ENCODE measurements around the gene F11R.
A peak's percentile ranks its signal among the peaks of the same experiment; 100 is the strongest.
"Not testable (repeated sequence)": the region's sequence is repeated elsewhere in the genome, so short reads cannot be mapped to it uniquely, and the experiment has no call there.

F11R gene

DNA sequence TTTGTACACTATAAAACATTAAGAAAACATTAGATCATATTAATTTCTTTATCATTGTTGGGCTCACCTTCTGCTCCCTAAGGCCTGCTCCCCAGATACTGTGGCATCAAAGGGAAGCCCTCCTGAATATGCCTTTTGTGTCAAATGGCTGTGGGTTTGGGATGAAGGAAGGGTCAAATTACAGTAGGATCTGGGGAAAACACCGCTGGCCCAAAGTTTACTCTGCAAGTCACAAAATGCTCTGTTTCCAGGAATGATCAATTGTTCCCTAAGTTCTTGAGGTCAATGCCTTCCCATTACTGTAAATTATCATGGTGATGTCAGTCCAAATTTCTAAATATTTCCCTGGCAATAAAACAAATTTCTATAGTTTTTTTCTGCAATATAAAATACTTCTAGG lies 59.5 kb downstream of the F11R start:
- no peak for DNase-seq

DNA sequence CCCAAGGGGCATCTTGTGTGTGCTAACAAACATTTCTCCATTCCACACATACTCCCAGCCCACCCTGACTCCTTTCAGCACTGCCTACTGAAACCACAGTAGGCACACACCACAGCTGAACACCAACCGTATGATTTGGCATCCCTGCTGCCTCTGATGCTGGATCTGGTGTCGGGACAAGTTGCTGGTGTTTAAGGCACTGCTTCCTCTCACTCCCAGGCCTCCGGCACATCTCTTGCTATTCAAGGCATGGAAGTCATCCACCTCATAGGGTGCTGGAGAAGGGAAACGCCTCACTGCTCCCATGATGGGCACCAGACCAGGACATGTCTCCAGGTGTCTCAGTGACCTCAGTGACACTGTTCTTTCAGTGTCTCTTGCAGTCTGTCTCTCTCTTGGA lies 64.0 kb downstream of the F11R start:
- no peak for DNase-seq

DNA sequence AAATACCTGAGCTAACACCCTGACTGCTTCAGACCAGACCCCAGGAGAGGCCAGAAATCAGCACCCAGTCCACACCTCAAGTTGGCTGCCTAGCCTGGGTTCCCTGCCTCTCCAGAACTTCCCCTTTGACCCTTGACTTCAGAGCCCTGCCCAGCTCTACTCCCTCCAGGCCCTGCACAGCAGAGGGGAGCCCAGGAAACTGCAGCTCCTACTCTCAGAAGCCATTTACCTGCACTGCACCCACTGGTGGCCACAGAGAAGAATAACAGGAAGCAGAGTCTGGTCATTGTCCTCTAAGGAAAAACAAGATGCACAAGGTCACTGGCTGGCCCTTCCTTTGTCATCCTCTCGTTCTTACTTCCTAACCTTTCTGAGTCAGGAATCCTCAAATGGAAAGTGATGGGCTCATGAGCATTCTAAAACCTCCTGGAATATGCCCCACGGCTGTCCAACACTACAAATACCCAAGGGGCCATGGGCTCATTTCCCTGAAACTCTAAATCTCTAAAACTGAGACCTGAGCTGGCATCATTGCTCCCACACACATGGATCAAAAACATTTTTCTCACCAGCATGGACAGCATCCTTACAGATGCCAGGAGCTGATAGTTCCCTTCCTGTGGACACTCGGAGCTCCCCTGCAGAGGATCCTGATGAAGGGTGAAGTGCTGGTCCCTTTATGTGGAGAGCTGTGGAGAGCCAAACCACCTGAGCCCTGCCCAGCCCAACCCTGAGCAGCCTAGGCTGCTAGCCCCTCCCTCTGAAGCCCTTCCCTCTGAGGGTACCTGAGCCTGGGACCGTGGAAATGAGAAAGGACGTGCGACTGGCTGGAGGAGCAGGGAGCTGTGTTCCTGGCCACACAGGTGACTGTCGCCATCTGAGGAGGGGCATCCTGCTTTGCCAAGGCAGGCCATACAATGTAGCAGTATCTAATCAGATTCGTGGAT lies 66.5 kb downstream of the F11R start, which contains the start of gene ITLN2:
TSS of gene ITLN2 (minus strand) at position 652 of the 947 bp plus-strand sequence. CDS start at position 584, 68 bp downstream.
- peak; percentile 38 for DNase-seq

DNA sequence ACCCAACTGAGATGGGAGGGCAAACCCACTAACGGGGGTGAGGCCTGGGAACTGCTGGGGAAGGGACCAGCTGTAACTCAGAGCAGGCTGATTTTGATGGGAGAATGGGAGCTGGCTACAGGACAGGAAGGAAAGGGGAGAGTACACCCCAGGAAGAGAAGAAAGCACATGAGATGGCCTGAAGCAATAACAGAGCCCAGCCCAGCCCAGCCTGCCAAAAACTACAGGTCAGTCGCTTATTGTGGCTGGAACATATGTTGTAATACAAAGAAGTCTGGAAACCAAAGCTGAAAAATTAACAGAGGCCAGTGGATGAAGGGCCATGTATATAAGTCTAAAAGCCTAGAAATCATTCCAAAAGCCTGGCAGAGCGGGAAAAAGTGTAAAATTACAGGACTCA lies 67.9 kb downstream of the F11R start:
- DNase-seq: no peak

DNA sequence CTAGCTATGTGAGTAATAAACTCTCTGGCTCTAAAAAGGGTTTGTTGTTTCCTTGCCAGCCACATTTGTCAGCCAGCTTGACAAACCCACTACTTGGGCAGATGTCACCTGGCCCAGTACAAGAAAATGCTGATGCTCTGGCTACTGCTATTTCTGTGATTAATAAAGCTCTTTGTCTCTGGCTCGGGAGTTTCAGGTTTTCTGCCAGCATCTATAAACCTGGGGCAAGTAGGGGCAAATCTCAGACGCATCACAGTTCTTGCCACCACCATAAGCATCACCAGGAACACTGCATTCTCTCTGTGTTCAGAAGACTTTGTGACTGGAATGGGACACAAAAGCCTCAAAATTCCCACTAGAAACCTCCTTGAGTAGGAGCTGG lies 68.8 kb downstream of the F11R start:
- no peak for DNase-seq

DNA sequence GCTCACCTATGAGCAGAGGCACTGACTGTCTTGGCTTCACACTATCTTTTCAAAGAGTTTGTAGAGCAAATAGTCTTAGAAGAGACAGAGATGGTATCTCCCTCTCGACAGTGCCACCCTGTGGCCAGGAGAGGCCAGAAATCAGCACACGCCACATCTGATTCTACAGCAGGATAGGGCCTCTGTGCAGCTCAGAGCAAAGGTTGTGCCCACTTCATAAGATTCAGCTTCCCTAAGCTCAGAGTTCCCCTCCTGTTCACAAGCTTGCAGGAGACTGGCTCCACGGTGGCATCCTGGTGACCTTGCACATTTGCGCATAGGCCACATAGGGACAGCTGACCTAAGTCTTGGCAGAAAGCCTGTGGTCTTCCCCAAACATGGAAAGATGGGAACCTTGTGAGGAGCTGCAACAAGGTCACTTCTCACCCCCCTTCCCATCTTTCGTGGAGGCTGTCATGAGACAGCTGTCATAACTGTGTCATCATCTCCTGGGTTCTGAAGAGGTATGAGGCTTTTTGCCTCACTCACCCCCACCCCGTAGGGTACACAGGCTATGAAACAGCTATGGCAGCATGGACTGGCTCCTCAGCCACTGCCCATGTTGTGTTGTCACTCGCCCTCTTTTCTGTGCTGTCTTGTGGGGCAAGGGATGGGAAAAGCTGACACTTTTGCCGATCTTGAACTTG lies 69.4 kb downstream of the F11R start:
- peak; percentile 76 for DNase-seq

DNA sequence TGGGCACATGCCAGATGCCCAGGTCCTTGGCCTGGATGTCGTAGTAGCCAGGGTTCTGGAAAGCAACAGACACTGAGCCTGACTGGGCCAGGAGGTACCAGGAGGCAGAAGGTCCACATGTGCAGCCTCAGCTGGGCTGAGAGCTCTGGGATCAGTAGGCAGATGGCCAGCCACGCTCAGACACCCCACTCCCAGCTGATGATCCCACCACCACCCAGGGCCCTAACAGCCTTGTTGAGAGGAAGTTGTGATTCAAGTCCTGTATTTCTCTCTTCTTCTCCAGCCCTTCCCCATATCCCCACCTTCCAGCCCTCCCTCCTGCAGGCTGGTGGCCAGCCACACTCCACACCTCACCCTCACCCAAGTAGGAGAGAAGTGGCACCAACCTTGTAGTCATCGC lies 70.3 kb downstream of the F11R start:
- no peak for DNase-seq

DNA sequence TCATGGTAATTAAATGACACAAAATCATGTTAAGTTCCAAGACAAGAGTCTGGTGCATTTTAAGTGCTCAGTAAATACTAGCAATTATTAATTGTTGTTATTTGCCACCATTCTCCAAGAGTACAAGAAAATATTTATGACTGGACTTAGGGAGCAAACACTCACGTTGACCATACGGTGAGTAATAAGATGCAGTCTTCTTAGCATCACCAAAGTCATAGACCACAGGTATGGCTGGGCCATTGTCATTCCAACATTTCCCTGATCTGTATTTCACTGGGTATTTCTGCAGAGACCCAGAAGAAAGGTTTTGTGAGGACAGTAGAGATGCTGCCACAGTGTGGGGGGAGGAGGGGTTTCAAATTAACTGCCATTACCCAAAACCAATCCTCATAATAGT lies 71.1 kb downstream of the F11R start:
- no peak for DNase-seq

DNA sequence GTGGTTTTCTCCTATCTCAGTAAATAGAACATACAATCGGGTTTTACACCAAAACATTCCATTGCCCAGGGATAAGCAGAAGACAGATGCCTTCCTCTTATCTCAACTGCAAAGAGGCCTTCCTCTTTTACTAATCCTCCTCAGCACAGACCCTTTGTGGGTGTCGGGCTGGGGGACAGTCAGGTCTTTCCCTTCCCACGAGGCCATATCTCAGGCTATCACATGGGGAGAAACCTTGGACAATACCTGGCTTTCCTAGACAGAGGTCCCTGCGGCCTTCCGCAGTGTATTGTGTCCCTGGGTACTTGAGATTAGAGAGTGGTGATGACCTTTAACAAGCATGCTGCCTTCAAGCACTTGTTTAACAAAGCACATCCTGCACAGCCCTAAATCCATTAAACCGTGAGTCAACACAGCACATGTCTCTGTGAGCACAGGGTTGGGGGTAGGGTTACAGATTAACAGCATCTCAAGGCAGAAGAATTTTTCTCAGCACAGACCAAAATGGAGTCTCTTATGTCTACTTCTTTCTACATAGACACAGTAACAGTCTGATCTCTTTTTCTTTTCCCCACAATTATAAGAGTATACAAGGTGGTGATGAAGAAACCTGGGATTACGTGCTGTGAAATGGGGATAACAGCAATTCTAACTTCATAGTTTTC lies 71.6 kb downstream of the F11R start:
- DNase-seq: not testable (repeated sequence)

DNA sequence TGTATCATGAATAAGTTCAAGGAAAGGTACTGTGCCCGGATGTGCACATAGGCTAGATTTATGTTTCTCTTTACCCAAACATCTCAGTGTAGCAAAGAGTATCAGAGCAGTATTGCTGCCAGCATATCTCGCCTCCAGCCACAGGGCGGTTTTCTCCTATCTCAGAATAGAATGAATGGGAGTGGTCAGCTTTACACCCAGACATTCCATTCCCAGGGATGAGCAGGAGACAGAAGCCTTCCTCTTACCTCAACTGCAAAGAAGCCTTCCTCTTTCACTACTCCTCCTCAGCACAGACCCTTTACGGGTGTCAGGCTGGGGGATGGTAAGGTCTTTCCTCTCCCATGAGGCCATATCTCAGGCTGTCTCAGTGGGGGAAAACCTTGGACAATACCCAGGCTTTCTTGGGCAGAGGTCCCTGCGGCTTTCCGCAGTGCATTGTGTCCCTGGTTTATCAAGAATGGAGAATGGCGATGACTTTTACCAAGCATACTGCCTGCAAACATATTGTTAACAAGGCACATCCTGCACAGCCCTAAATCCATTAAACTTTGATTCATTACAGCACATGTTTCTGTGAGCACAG lies 73.7 kb downstream of the F11R start:
- not testable (repeated sequence) for DNase-seq

DNA sequence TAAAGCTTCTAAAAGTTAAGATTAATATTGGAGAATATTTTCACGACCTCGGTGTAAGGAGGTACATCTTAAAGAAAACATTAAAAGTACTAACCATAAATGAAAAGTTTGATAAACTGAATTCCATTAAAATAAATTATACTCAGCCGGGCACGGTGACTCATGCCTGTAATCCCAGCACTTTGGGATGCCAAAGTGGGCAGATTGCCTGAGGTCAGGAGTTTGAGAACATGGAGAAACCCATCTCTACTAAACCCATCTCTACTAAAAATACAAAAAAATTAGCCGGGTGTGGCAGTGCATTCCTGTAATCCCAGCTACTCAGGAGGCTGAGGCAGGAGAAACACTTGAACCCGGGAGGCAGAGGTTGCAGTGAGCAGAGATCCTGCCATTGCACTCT lies 75.1 kb downstream of the F11R start:
- DNase-seq: not testable (repeated sequence)
